ENCODE data around the gene GRAMD2B.
"Not testable (repeated sequence)": the region's sequence is repeated elsewhere in the genome, so short reads cannot be mapped to it uniquely, and the experiment has no call there.

Gene GRAMD2B

GRCh38 chr5:126450907-126451306 lies 27.7 kb downstream of the GRAMD2B start:
- no peak for DNase-seq

- DNase-seq: no peak
These were observed 29.3 kb downstream of the GRAMD2B start for GRCh38 chr5:126452477-126452876.

GRCh38 chr5:126454081-126454480 lies 30.9 kb downstream of the GRAMD2B start:
- no peak for DNase-seq

GRCh38 chr5:126454535-126454934 lies 31.3 kb downstream of the GRAMD2B start:
- no peak for DNase-seq

GRCh38 chr5:126455264-126455663 lies 32.1 kb downstream of the GRAMD2B start:
- no peak for DNase-seq

GRCh38 chr5:126455728-126456127 lies 32.5 kb downstream of the GRAMD2B start:
- no peak for DNase-seq

DNA sequence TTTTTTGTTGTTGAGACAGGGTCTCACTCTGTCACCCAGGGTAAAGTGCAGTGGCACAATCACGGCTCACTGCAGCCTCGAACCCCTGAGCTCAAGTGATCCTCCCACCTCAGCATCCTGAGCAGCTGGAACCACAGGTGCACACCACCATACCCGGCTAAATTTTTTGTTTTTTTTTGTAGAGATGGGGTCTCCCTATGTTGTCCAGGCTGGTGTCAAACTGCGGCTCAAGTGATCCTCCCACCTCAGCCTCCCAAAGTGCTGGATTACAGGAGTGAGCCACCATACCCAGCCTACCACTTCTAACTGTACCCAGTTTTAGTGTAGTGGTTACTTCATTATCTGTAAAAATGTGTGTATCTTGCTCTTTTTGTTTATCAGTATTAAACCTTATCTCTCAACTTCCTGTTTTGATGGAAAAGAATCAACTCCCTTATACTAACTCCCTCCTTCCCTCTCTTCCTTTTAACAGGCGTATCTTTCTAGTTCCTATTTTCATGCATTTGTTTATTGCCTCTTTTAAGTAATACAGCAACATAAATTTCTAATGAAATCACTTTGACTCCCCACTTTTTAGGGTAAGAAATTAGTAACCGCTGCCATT lies 33.1 kb downstream of the GRAMD2B start:
- no peak for DNase-seq

DNA sequence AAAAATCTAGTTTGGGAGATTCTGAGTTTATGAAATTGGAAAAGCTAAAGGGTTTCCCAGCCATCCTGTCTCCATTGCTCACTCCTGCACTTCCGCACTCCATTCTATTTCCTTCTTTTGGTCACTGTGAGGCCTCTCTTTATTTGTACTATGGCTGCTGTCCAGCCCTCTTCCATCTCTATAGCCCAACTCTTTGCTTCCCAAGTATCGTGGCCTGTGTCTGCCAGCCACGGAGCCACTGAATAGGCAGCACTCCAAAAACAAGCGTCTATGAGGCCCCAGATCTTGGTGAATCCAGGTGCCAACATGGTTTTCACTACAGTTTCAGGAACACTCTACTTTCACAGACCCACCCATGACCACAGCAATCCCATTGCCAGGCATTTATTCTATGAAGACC lies 37.2 kb downstream of the GRAMD2B start:
- no peak for DNase-seq

DNA sequence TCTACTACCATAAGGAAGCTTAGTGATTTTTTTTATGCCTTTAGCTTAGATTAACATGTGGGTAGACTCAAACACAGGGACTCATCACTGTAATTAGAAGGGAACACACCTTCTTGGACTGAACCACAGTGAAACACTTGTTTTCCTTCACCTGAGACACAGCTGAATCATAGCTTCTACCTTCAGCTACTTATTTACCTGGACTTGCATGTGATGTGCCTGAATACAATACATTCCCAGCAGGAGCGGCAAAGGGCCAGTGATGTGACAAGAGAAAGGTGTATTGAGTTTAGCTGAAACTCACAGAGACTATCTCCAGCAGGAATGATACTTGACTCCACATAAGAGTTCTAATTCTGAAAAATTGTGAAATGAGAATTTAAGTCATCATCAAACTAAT lies 37.8 kb downstream of the GRAMD2B start:
- DNase-seq: no peak

- DNase-seq: no peak
These were observed 38.6 kb downstream of the GRAMD2B start for GRCh38 chr5:126461838-126462237.

DNA sequence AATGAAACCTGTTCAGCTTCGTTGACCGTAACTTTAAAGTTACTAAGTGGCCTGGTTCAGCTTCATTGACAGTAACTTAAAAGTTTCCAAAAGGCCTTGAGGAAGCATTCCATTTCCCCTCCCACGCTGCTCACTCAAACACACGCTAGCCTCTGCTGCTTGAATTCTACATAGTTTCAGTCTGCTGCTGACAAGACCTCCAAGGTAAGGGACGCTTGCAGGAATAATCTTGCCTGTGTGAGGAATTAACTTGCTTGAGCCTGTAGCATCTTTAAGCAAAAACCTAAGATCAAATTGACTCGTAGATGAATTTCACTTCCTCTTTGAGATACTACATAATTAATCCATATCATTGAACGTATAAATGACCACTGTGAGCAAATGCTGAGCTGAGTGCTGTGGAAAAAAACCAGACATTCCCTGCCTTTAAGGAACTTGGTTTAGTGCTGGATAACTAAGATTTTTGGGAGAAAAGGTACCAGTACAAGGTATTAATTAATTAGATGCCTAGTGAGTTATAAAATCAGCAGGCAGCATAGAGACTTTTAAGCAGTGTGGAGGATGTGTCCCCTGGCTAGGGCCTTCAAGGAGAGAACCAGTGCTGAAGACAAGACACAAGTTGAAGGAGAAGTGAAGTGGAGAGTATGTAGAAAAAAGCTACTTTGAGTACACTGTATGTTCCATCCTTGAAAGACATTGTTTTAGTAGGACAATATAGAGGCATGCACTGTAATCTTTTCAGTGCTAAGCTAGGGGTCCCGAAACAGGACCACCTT lies 39.2 kb downstream of the GRAMD2B start:
- DNase-seq: no peak

DNA sequence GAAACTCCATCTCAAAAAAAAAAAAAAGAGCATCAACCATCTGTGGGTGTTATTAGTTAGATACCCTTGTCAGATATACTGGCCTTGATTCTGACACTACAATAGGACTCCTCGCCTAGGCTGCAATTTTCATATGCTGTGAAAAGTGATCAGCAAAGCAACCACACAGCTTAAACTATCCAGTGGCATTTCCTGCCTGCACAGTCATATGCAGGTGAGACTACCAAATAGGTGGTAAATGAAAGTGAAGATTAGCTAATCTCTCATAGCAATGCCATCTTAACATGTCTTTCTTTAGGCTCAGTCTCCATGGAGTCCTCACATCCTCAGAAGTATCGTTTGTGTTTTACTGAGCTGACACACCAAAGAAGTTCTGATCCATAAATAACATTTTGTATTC lies 40.8 kb downstream of the GRAMD2B start:
- DNase-seq: no peak

DNA sequence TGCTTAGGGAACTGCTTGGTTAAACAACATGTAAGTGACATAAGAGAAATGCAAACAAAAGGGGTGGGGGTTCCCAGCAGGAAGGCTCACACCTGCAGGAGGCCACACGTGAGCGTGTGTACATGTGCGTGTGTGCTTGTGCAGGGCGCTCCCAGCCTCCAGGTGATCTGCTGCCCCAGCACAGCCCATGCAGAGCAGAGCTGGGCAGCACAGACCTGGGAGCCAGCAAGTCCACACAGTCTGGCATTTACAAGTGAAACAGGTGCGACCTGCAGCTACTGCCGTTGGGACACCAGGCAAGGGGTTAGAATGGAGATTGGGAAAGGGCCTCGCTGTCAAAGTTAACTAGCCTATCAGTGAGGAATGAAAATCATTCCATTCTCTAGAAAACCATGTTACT lies 41.8 kb downstream of the GRAMD2B start:
- no peak for DNase-seq

GRCh38 chr5:126468091-126468490 lies 44.9 kb downstream of the GRAMD2B start:
- DNase-seq: no peak

- no peak for DNase-seq
These were observed 46.5 kb downstream of the GRAMD2B start for GRCh38 chr5:126469536-126470316.

- DNase-seq: not testable (repeated sequence)
These were observed 47.3 kb downstream of the GRAMD2B start for GRCh38 chr5:126470529-126470928.

GRCh38 chr5:126471247-126471646 lies 48.0 kb downstream of the GRAMD2B start:
- DNase-seq: no peak

DNA sequence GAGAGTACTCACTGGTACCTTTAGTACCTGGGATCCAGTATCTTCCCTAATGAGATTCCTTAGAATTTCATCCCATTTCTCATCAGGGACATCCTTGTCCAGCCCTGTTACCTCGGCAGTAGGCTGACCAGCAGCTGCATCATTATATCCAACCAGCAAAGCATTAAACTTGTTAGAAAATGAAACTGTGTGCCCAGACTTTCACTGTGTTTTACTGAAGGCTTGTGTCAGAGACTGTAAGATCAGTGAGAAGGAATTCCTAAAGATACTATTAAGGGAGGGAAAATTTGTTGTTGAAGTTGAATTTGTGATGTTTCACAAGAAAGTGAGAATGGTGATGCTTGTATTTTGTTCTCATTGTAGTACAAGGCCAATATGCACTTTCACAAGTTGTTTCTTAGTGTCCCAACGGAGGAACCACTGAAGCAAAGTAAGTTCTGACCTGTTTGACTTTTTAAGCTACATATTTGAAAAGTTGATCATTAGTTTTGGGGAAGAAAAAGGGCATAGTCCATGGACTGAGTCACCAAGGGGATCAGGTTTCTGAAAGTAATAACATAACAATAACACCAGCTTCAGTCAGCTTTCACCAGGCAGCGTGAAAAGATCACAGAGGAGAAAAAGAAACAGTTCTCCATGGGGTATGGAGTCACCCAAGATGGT lies 48.8 kb downstream of the GRAMD2B start:
- DNase-seq: no peak

DNA sequence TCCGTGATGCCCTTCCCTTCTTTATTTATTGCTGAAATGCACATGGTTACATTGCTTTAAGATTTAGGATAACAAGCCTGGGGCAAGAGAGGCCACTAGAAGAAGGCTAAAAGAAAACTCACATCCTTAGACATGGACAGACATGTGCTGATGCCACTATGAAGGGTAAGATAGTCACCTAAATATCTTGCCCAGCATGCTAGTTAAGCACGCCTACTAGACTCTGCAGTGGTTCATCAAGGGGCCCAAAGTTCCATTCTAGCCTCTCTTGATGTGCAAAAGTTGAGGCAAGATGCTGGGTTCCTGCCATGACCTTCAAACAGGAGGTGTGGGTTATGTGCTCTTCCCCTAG lies 49.3 kb downstream of the GRAMD2B start:
- DNase-seq: no peak

GRCh38 chr5:126477294-126478117 lies 54.3 kb downstream of the GRAMD2B start:
- no peak for DNase-seq

GRCh38 chr5:126479810-126480209 lies 56.6 kb downstream of the GRAMD2B start:
- DNase-seq: no peak

DNA sequence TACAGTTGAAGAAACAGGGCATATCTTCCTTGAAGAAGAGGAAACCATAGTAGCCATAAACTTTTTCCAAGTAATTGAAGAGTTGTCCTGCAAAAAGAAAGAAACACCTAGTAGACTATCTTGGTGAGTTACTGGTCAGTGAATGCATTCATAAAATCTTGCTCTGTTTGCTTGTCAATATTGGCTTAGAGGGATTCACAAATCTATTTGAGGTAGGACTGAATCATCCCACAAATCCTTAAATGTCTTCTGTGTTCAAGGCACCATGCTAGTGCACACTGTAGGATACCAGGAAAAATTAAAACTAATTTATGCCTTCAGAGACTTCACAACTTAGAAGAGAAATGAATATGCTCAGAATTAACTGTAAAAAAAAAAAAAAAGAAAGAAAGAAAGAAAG lies 57.6 kb downstream of the GRAMD2B start:
- DNase-seq: no peak

- DNase-seq: no peak
These were observed 58.0 kb downstream of the GRAMD2B start for GRCh38 chr5:126481243-126481642.

Data from GF-D8 (cell line).